ENCODE results near the gene TKTL1. TPM values are rescaled to one million over a fixed set of nuclear protein-coding genes. Genes with fewer than 3 reads are reported as not detected.

The TKTL1 gene
- total RNA-seq, 5 donors from 2014 or later (not counting 1 experiment from before 2014, with no cell fraction given): 0.60 to 5.5 (median 1.3) TPM

GRCh38 chrX:154351183-154352011 is 55.8 kb downstream of the TKTL1 start:
- CTCF ChIA-PET: no interaction called here
- Mint-ChIP-seq H3K4me1 (peaks cover 34 to 79% (median 51%) of the 10 kb centered on the region in 3 donors), H3K27me3 (no peaks in the 10 kb centered on the region), H3K4me3 (peak overlapping the region in 2 of 3 donors; percentile 43 to 64), H3K27ac (peak overlapping the region; percentile 73 to 92), H3K36me3 (peaks cover 4% of the 10 kb centered on the region), H3K9me3 (no peaks in the 10 kb centered on the region)
- WGBS (ENCODE audit: insufficient coverage): 5% methylated on average over 11 of the region's 30 CpGs
- Histone ChIP-seq H3K27me3 (replicated peaks in 1 of 2; ENCODE audit: control insufficient read depth in 2 of 2, extremely low read depth in 1 of 2, insufficient read depth in 2 of 2, low read length in 1 of 2) (no peaks in the 10 kb centered on the region), H3K9me3 (no peaks in the 10 kb centered on the region), H3K27ac (ENCODE audit: low read length) (peak overlapping the region; percentile 75), H3K4me1 (ENCODE audit: control insufficient read depth in 1 of 2, extremely low read depth in 1 of 2, insufficient read depth in 2 of 2, low read length in 2 of 2) (peaks cover 4 to 94% of the 10 kb centered on the region in 2 experiments), H3K36me3 (ENCODE audit: control insufficient read depth in 2 of 2, extremely low read depth in 1 of 2, insufficient read depth in 1 of 2, low read length in 1 of 2) (peaks cover 2 to 82% of the 10 kb centered on the region in 2 donors), H3K4me3 (ENCODE audit: control insufficient read depth in 1 of 2, extremely low read depth in 1 of 2, low read length in 1 of 2) (peak overlapping the region in 1 of 2 donors; percentile 2)
- POLR2A ChIA-PET: no interaction called here
- peak; percentile 57 to 73 (median 64) for ATAC-seq (replicated peaks in 1 of 4)
- peak in 25 of 35 experiments; percentile 19 to 66 (median 45) for DNase-seq

- no peak for DNase-seq
- H3K4me1 ChIP-seq (ENCODE audit: control insufficient read depth in 1 of 2, extremely low read depth in 1 of 2, insufficient read depth in 2 of 2, low read length in 2 of 2): peaks cover 4 to 99% of the 10 kb centered on the region in 2 experiments
- peak overlapping the region; percentile 73 to 92 for H3K27ac Mint-ChIP-seq
Observed at GRCh38 chrX:154352012-154352401, 56.4 kb downstream of the TKTL1 start.

GRCh38 chrX:154352466-154352865 is 56.9 kb downstream of the TKTL1 start:
- H3K36me3 Mint-ChIP-seq: peaks cover 4% of the 10 kb centered on the region
- Histone ChIP-seq H3K27me3 (replicated peaks in 1 of 2; ENCODE audit: control insufficient read depth in 2 of 2, extremely low read depth in 1 of 2, insufficient read depth in 2 of 2, low read length in 1 of 2) (no peaks in the 10 kb centered on the region), H3K4me1 (ENCODE audit: control insufficient read depth in 1 of 2, extremely low read depth in 1 of 2, insufficient read depth in 2 of 2, low read length in 2 of 2) (peaks cover 4 to 99% of the 10 kb centered on the region in 2 experiments), H3K27ac (ENCODE audit: low read length) (peak overlapping the region; percentile 75), H3K36me3 (ENCODE audit: control insufficient read depth in 2 of 2, extremely low read depth in 1 of 2, insufficient read depth in 1 of 2, low read length in 1 of 2) (peaks cover 2 to 90% of the 10 kb centered on the region in 2 donors), H3K4me3 (ENCODE audit: control insufficient read depth in 1 of 2, extremely low read depth in 1 of 2, low read length in 1 of 2) (no peak overlapping the region), H3K9me3 (no peaks in the 10 kb centered on the region)
- DNase-seq (no peak), ATAC-seq (replicated peaks in 1 of 4) (no peak)
- CTCF ChIA-PET: no interaction called here
- peak overlapping the region; percentile 73 to 92 for H3K27ac Mint-ChIP-seq
- no CpG with 5 or more reads among the region's 13 CpGs for WGBS (ENCODE audit: insufficient coverage)
- POLR2A ChIA-PET: no interaction called here
- peaks cover 27 to 78% (median 48%) of the 10 kb centered on the region in 3 donors for H3K4me1 Mint-ChIP-seq
- peak overlapping the region in 1 of 3 donors; percentile 64 for H3K4me3 Mint-ChIP-seq
- H3K27me3 Mint-ChIP-seq: no peaks in the 10 kb centered on the region
- H3K9me3 Mint-ChIP-seq: no peaks in the 10 kb centered on the region

More at GRCh38 chrX:154352012-154352401, 56.4 kb downstream of the TKTL1 start:
- CTCF ChIA-PET: no interaction called here
- Histone ChIP-seq H3K9me3 (no peaks in the 10 kb centered on the region), H3K27me3 (replicated peaks in 1 of 2; ENCODE audit: control insufficient read depth in 2 of 2, extremely low read depth in 1 of 2, insufficient read depth in 2 of 2, low read length in 1 of 2) (no peaks in the 10 kb centered on the region), H3K36me3 (ENCODE audit: control insufficient read depth in 2 of 2, extremely low read depth in 1 of 2, insufficient read depth in 1 of 2, low read length in 1 of 2) (peaks cover 2 to 85% of the 10 kb centered on the region in 2 donors), H3K27ac (ENCODE audit: low read length) (peak overlapping the region; percentile 75), H3K4me3 (ENCODE audit: control insufficient read depth in 1 of 2, extremely low read depth in 1 of 2, low read length in 1 of 2) (no peak overlapping the region)
- Mint-ChIP-seq H3K36me3 (peaks cover 4% of the 10 kb centered on the region), H3K4me1 (peaks cover 32 to 80% (median 51%) of the 10 kb centered on the region in 3 donors), H3K27me3 (no peaks in the 10 kb centered on the region), H3K4me3 (peak overlapping the region in 1 of 3 donors; percentile 64), H3K9me3 (no peaks in the 10 kb centered on the region)
- POLR2A ChIA-PET: no interaction called here
- no peak for ATAC-seq (replicated peaks in 1 of 4)
- WGBS (ENCODE audit: insufficient coverage): 61% methylated on average over 3 of the region's 14 CpGs

- Mint-ChIP-seq H3K27ac (peak overlapping the region; percentile 55), H3K9me3 (no peaks in the 10 kb centered on the region), H3K4me3 (peak overlapping the region in 1 of 3 donors; percentile 19), H3K4me1 (peaks cover 21 to 78% (median 45%) of the 10 kb centered on the region in 3 donors), H3K36me3 (peaks cover 4% of the 10 kb centered on the region), H3K27me3 (no peaks in the 10 kb centered on the region)
- ATAC-seq (replicated peaks in 1 of 4) (no peak), DNase-seq (no peak)
- ChIA-PET CTCF (no interaction called here), POLR2A (no interaction called here)
- 91% methylated on average over 13 of the region's 24 CpGs for WGBS (ENCODE audit: insufficient coverage)
- H3K4me1 ChIP-seq (ENCODE audit: control insufficient read depth in 1 of 2, extremely low read depth in 1 of 2, insufficient read depth in 2 of 2, low read length in 2 of 2): peaks cover 4 to 100% of the 10 kb centered on the region in 2 experiments
- H3K36me3 ChIP-seq (ENCODE audit: control insufficient read depth in 2 of 2, extremely low read depth in 1 of 2, insufficient read depth in 1 of 2, low read length in 1 of 2): peaks cover 2 to 95% of the 10 kb centered on the region in 2 donors
- H3K9me3 ChIP-seq: no peaks in the 10 kb centered on the region
- peak overlapping the region; percentile 38 for H3K27ac ChIP-seq (ENCODE audit: low read length)
- no peaks in the 10 kb centered on the region for H3K27me3 ChIP-seq (replicated peaks in 1 of 2; ENCODE audit: control insufficient read depth in 2 of 2, extremely low read depth in 1 of 2, insufficient read depth in 2 of 2, low read length in 1 of 2)
- no peak overlapping the region for H3K4me3 ChIP-seq (ENCODE audit: control insufficient read depth in 1 of 2, extremely low read depth in 1 of 2, low read length in 1 of 2)
Observed at GRCh38 chrX:154353172-154353843, 57.7 kb downstream of the TKTL1 start.

- no peak for ATAC-seq (replicated peaks in 1 of 4)
- peaks cover 4 to 100% of the 10 kb centered on the region in 2 experiments for H3K4me1 ChIP-seq (ENCODE audit: control insufficient read depth in 1 of 2, extremely low read depth in 1 of 2, insufficient read depth in 2 of 2, low read length in 2 of 2)
- peaks cover 8 to 95% of the 10 kb centered on the region in 2 donors for H3K36me3 ChIP-seq (ENCODE audit: control insufficient read depth in 2 of 2, extremely low read depth in 1 of 2, insufficient read depth in 1 of 2, low read length in 1 of 2)
- H3K27me3 ChIP-seq (replicated peaks in 1 of 2; ENCODE audit: control insufficient read depth in 2 of 2, extremely low read depth in 1 of 2, insufficient read depth in 2 of 2, low read length in 1 of 2): no peaks in the 10 kb centered on the region
- peaks cover 19 to 81% (median 44%) of the 10 kb centered on the region in 3 donors for H3K4me1 Mint-ChIP-seq
- no peak for DNase-seq
- H3K9me3 ChIP-seq: no peaks in the 10 kb centered on the region
- H3K36me3 Mint-ChIP-seq: peaks cover 8% of the 10 kb centered on the region
- H3K27me3 Mint-ChIP-seq: no peaks in the 10 kb centered on the region
- ChIA-PET POLR2A (no interaction called here), CTCF (no interaction called here)
- H3K9me3 Mint-ChIP-seq: no peaks in the 10 kb centered on the region
- H3K4me3 ChIP-seq (ENCODE audit: control insufficient read depth in 1 of 2, extremely low read depth in 1 of 2, low read length in 1 of 2): no peak overlapping the region
- WGBS (ENCODE audit: insufficient coverage): 100% methylated on average over 1 of the region's 14 CpGs
- H3K4me3 Mint-ChIP-seq: peak overlapping the region in 1 of 3 donors; percentile 19
- H3K27ac Mint-ChIP-seq: peak overlapping the region; percentile 19 to 55
- no peak overlapping the region for H3K27ac ChIP-seq (ENCODE audit: low read length)
Observed at GRCh38 chrX:154354013-154354412, 58.4 kb downstream of the TKTL1 start.

- 100% methylated on average over 1 of the region's 13 CpGs for WGBS (ENCODE audit: insufficient coverage)
- peaks cover 12 to 95% of the 10 kb centered on the region in 2 donors for H3K36me3 ChIP-seq (ENCODE audit: control insufficient read depth in 2 of 2, extremely low read depth in 1 of 2, insufficient read depth in 1 of 2, low read length in 1 of 2)
- Mint-ChIP-seq H3K4me1 (peaks cover 19 to 77% (median 42%) of the 10 kb centered on the region in 3 donors), H3K4me3 (no peak overlapping the region), H3K9me3 (no peaks in the 10 kb centered on the region), H3K27me3 (no peaks in the 10 kb centered on the region), H3K27ac (no peak overlapping the region), H3K36me3 (peaks cover 8% of the 10 kb centered on the region)
- no peak for ATAC-seq (replicated peaks in 1 of 4)
- no peak overlapping the region for H3K4me3 ChIP-seq (ENCODE audit: control insufficient read depth in 1 of 2, extremely low read depth in 1 of 2, low read length in 1 of 2)
- H3K27me3 ChIP-seq (replicated peaks in 1 of 2; ENCODE audit: control insufficient read depth in 2 of 2, extremely low read depth in 1 of 2, insufficient read depth in 2 of 2, low read length in 1 of 2): no peaks in the 10 kb centered on the region
- peaks cover 4 to 100% of the 10 kb centered on the region in 2 experiments for H3K4me1 ChIP-seq (ENCODE audit: control insufficient read depth in 1 of 2, extremely low read depth in 1 of 2, insufficient read depth in 2 of 2, low read length in 2 of 2)
- H3K27ac ChIP-seq (ENCODE audit: low read length): no peak overlapping the region
- CTCF ChIA-PET: no interaction called here
- DNase-seq: no peak
- POLR2A ChIA-PET: no interaction called here
- H3K9me3 ChIP-seq: no peaks in the 10 kb centered on the region
Observed at GRCh38 chrX:154354516-154354915, 58.9 kb downstream of the TKTL1 start.
